ENCODE results near the gene PDZRN3.

GRCh38 chr3:73552700-73553099 lies 72.0 kb downstream of the PDZRN3 start:
- TF ChIP-seq CTCF (conservative IDR thresholded peaks at IDR 0.05 in 1 of 2, IDR thresholded peaks at IDR 0.05 in 1 of 2; ENCODE audit: extremely low read depth in 1 of 2, insufficient read depth in 1 of 2, low read depth in 1 of 2, low read length in 2 of 2) (no peak), EZH2 (IDR thresholded peaks at IDR 0.05; ENCODE audit: borderline replicate concordance, low read length) (no peak)

Data from mammary epithelial cell (primary cell).